ENCODE measurements around the gene PDE3A.
A peak's percentile ranks its signal among the peaks of the same experiment; 100 is the strongest.
"Not testable (repeated sequence)": the region's sequence is repeated elsewhere in the genome, so short reads cannot be mapped to it uniquely, and the experiment has no call there.

PDE3A gene

GRCh38 chr12:20523658-20524057 is 155.3 kb downstream of the PDE3A start:
- Histone ChIP-seq H3K27ac (ENCODE audit: low read length) (no peak overlapping the region), H3K27me3 (ENCODE audit: low read depth, low read length) (no peaks in the 10 kb centered on the region), H3K4me3 (ENCODE audit: low read depth in 1 of 2, low read length in 2 of 2) (no peak overlapping the region), H3K9me3 (ENCODE audit: control insufficient read depth in 1 of 2, low read length in 2 of 2) (no peaks in the 10 kb centered on the region), H3K4me1 (ENCODE audit: control insufficient read depth in 1 of 2, insufficient read depth in 2 of 2, low read length in 2 of 2) (peaks cover 0 to 6% of the 10 kb centered on the region in 2 donors), H3K36me3 (ENCODE audit: control insufficient read depth in 1 of 2, insufficient read depth in 2 of 2, low read length in 2 of 2) (no peaks in the 10 kb centered on the region)

GRCh38 chr12:20524113-20524512 is 155.8 kb downstream of the PDE3A start:
- Histone ChIP-seq H3K27ac (ENCODE audit: low read length) (no peak overlapping the region), H3K9me3 (ENCODE audit: control insufficient read depth in 1 of 2, low read length in 2 of 2) (no peaks in the 10 kb centered on the region), H3K36me3 (ENCODE audit: control insufficient read depth in 1 of 2, insufficient read depth in 2 of 2, low read length in 2 of 2) (no peaks in the 10 kb centered on the region), H3K27me3 (ENCODE audit: low read depth, low read length) (no peaks in the 10 kb centered on the region), H3K4me1 (ENCODE audit: control insufficient read depth in 1 of 2, insufficient read depth in 2 of 2, low read length in 2 of 2) (peaks cover 0 to 6% of the 10 kb centered on the region in 2 donors), H3K4me3 (ENCODE audit: low read depth in 1 of 2, low read length in 2 of 2) (no peak overlapping the region)

DNA sequence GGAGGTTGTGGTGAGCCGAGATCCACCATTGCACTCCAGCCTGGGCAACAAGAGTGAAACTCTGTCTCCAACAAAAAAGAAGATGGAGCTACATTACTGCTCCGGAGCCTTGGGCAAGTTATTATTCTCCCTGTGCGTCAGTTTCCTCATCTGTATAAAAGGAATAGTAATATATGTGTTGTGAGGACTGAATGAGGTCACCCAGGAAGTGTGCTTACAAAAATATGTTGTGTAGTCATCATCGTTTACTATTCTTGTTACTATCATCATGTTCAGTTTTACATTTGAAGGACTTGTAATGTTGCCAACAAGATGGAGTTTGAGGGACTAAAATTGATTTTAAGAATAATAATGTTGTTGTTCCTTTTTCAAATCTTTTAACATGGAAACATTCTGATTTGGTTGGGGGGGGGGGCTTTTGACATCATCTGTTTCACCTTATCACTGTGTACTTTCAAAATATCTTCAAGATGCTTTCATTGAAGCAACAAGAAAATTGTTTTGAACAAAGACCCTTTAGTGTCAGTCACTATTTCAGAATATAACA is 156.8 kb downstream of the PDE3A start:
- peaks cover 0 to 6% of the 10 kb centered on the region in 2 donors for H3K4me1 ChIP-seq (ENCODE audit: control insufficient read depth in 1 of 2, insufficient read depth in 2 of 2, low read length in 2 of 2)
- H3K4me3 ChIP-seq (ENCODE audit: low read depth in 1 of 2, low read length in 2 of 2) = no peak overlapping the region
- no peaks in the 10 kb centered on the region for H3K9me3 ChIP-seq (ENCODE audit: control insufficient read depth in 1 of 2, low read length in 2 of 2)
- no peaks in the 10 kb centered on the region for H3K27me3 ChIP-seq (ENCODE audit: low read depth, low read length)
- no peaks in the 10 kb centered on the region for H3K36me3 ChIP-seq (ENCODE audit: control insufficient read depth in 1 of 2, insufficient read depth in 2 of 2, low read length in 2 of 2)
- no peak overlapping the region for H3K27ac ChIP-seq (ENCODE audit: low read length)

DNA sequence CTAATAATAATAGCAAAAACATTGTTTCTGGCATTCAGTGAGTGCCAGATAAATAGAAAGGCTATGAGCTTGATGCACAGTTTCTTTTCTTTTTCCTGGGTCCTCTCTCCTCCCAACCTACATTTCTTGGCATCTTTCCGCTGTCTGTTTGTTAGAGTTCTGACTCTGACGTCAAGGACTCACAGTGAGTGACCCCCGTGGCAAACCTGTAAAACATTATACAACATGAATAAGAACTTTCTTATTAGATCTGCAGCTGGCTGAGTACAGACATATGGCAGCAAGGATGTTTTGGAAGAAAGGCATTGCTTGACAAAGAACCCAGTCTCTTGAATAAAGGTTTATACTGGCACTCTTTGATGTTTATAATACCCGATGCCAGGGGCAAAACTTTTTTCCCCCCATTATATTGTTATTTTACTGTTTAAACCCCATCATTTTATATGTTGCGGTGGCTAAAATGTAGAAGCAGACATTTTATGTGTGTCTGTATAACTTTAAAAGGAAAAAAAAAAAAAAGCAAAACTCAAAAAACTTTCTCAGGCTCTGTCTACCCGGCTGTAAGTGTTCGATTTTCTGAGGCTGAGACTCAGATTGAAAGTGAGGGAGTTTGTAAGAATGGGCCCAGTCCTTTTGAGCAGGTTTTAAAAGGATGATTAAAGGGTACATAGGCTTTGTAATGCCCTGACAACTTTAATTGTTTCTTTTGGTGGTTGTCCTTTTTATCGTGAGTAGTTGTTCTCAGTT is 159.3 kb downstream of the PDE3A start:
- no peaks in the 10 kb centered on the region for H3K27me3 ChIP-seq (ENCODE audit: low read depth, low read length)
- H3K36me3 ChIP-seq (ENCODE audit: control insufficient read depth in 1 of 2, insufficient read depth in 2 of 2, low read length in 2 of 2) = no peaks in the 10 kb centered on the region
- peak overlapping the region; percentile 25 for H3K27ac ChIP-seq (ENCODE audit: low read length)
- H3K4me1 ChIP-seq (ENCODE audit: control insufficient read depth in 1 of 2, insufficient read depth in 2 of 2, low read length in 2 of 2) = peaks cover 0 to 6% of the 10 kb centered on the region in 2 donors
- H3K4me3 ChIP-seq (ENCODE audit: low read depth in 1 of 2, low read length in 2 of 2) = no peak overlapping the region
- no peaks in the 10 kb centered on the region for H3K9me3 ChIP-seq (ENCODE audit: control insufficient read depth in 1 of 2, low read length in 2 of 2)

- Histone ChIP-seq H3K27ac (ENCODE audit: low read length) (no peak overlapping the region), H3K4me3 (ENCODE audit: low read depth in 1 of 2, low read length in 2 of 2) (no peak overlapping the region), H3K4me1 (ENCODE audit: control insufficient read depth in 1 of 2, insufficient read depth in 2 of 2, low read length in 2 of 2) (peaks cover 0 to 3% of the 10 kb centered on the region in 2 donors)
Measured at GRCh38 chr12:20528208-20528607, 159.9 kb downstream of the PDE3A start.

DNA sequence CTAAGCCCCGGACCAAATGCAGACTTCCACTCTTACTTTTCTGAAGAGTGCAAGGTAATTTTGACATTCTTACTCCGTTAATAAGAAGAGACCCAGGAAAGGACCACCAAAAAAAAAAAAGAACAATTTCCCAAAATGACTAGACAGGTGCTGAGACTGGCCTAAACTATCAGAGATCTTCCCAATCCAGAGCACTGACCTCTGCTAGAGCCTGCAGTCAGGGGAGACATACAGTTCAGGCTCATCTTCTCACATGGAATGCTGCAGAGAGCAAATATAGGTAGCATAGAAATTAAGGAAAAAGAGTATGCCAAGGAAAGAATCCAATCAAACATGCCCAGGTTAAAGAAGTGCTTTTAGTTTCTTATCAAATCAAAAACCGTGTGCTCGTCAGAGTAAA is 177.9 kb downstream of the PDE3A start:
- no peak overlapping the region for H3K4me3 ChIP-seq (ENCODE audit: low read depth in 1 of 2, low read length in 2 of 2)
- no peaks in the 10 kb centered on the region for H3K27me3 ChIP-seq (ENCODE audit: low read depth, low read length)
- H3K4me1 ChIP-seq (ENCODE audit: control insufficient read depth in 1 of 2, insufficient read depth in 2 of 2, low read length in 2 of 2) = peaks cover 3 to 5% of the 10 kb centered on the region in 2 donors
- no peaks in the 10 kb centered on the region for H3K9me3 ChIP-seq (ENCODE audit: control insufficient read depth in 1 of 2, low read length in 2 of 2)
- H3K36me3 ChIP-seq (ENCODE audit: control insufficient read depth in 1 of 2, insufficient read depth in 2 of 2, low read length in 2 of 2) = no peaks in the 10 kb centered on the region
- H3K27ac ChIP-seq (ENCODE audit: low read length) = no peak overlapping the region

More at GRCh38 chr12:20528208-20528607, 159.9 kb downstream of the PDE3A start:
- no peaks in the 10 kb centered on the region for H3K36me3 ChIP-seq (ENCODE audit: control insufficient read depth in 1 of 2, insufficient read depth in 2 of 2, low read length in 2 of 2)
- no peaks in the 10 kb centered on the region for H3K9me3 ChIP-seq (ENCODE audit: control insufficient read depth in 1 of 2, low read length in 2 of 2)
- H3K27me3 ChIP-seq (ENCODE audit: low read depth, low read length) = no peaks in the 10 kb centered on the region

GRCh38 chr12:20547816-20548575 is 179.7 kb downstream of the PDE3A start:
- Histone ChIP-seq H3K36me3 (ENCODE audit: control insufficient read depth in 1 of 2, insufficient read depth in 2 of 2, low read length in 2 of 2) (no peaks in the 10 kb centered on the region), H3K4me3 (ENCODE audit: low read depth in 1 of 2, low read length in 2 of 2) (no peak overlapping the region), H3K4me1 (ENCODE audit: control insufficient read depth in 1 of 2, insufficient read depth in 2 of 2, low read length in 2 of 2) (peaks cover 3 to 5% of the 10 kb centered on the region in 2 donors), H3K27ac (ENCODE audit: low read length) (no peak overlapping the region), H3K9me3 (ENCODE audit: control insufficient read depth in 1 of 2, low read length in 2 of 2) (no peaks in the 10 kb centered on the region), H3K27me3 (ENCODE audit: low read depth, low read length) (no peaks in the 10 kb centered on the region)

DNA sequence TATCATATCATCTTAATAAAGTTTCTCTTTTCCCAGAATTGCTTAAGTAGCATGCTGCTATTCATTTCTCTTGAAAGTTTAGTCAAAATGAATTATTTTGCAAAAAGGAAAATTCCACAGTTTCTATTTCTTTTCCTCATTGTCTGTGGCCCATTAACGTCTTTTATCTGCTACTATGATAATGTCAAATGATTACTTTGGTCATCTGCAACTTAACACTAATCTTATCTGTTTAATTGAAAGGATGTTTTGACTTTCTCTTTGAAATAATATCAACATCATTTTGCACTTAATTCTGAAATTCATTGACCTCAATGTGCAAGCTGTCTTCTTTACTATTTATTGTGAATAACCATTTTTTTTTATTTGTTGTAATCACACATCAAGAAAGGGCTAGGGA is 180.3 kb downstream of the PDE3A start:
- no peaks in the 10 kb centered on the region for H3K27me3 ChIP-seq (ENCODE audit: low read depth, low read length)
- peaks cover 3 to 5% of the 10 kb centered on the region in 2 donors for H3K4me1 ChIP-seq (ENCODE audit: control insufficient read depth in 1 of 2, insufficient read depth in 2 of 2, low read length in 2 of 2)
- H3K36me3 ChIP-seq (ENCODE audit: control insufficient read depth in 1 of 2, insufficient read depth in 2 of 2, low read length in 2 of 2) = no peaks in the 10 kb centered on the region
- no peak overlapping the region for H3K27ac ChIP-seq (ENCODE audit: low read length)
- no peaks in the 10 kb centered on the region for H3K9me3 ChIP-seq (ENCODE audit: control insufficient read depth in 1 of 2, low read length in 2 of 2)
- H3K4me3 ChIP-seq (ENCODE audit: low read depth in 1 of 2, low read length in 2 of 2) = no peak overlapping the region

GRCh38 chr12:20549108-20549719 is 180.9 kb downstream of the PDE3A start:
- H3K4me3 ChIP-seq (ENCODE audit: low read depth in 1 of 2, low read length in 2 of 2) = no peak overlapping the region
- no peaks in the 10 kb centered on the region for H3K9me3 ChIP-seq (ENCODE audit: control insufficient read depth in 1 of 2, low read length in 2 of 2)
- no peaks in the 10 kb centered on the region for H3K27me3 ChIP-seq (ENCODE audit: low read depth, low read length)
- peaks cover 3 to 5% of the 10 kb centered on the region in 2 donors for H3K4me1 ChIP-seq (ENCODE audit: control insufficient read depth in 1 of 2, insufficient read depth in 2 of 2, low read length in 2 of 2)
- no peak overlapping the region for H3K27ac ChIP-seq (ENCODE audit: low read length)
- no peaks in the 10 kb centered on the region for H3K36me3 ChIP-seq (ENCODE audit: control insufficient read depth in 1 of 2, insufficient read depth in 2 of 2, low read length in 2 of 2)

GRCh38 chr12:20551742-20552442 is 183.6 kb downstream of the PDE3A start:
- H3K36me3 ChIP-seq (ENCODE audit: control insufficient read depth in 1 of 2, insufficient read depth in 2 of 2, low read length in 2 of 2); H3K4me1 ChIP-seq (ENCODE audit: control insufficient read depth in 1 of 2, insufficient read depth in 2 of 2, low read length in 2 of 2); H3K27me3 ChIP-seq (ENCODE audit: low read depth, low read length); H3K4me3 ChIP-seq (ENCODE audit: low read depth in 1 of 2, low read length in 2 of 2); H3K27ac ChIP-seq (ENCODE audit: low read length); H3K9me3 ChIP-seq (ENCODE audit: control insufficient read depth in 1 of 2, low read length in 2 of 2): not testable (repeated sequence)

GRCh38 chr12:20552586-20552985 is 184.2 kb downstream of the PDE3A start:
- H3K9me3 ChIP-seq (ENCODE audit: control insufficient read depth in 1 of 2, low read length in 2 of 2); H3K27ac ChIP-seq (ENCODE audit: low read length); H3K27me3 ChIP-seq (ENCODE audit: low read depth, low read length); H3K4me1 ChIP-seq (ENCODE audit: control insufficient read depth in 1 of 2, insufficient read depth in 2 of 2, low read length in 2 of 2); H3K4me3 ChIP-seq (ENCODE audit: low read depth in 1 of 2, low read length in 2 of 2); H3K36me3 ChIP-seq (ENCODE audit: control insufficient read depth in 1 of 2, insufficient read depth in 2 of 2, low read length in 2 of 2): not testable (repeated sequence)

Data from muscle layer of duodenum (tissue), 2 donors.